ENCODE measurements around the gene MTHFD1L. TPM values are rescaled to one million over a fixed set of nuclear protein-coding genes. Genes with fewer than 3 reads are reported as not detected.

Gene MTHFD1L
- total and polyA plus RNA-seq, 2 donors (not counting 3 experiments of a cell fraction or from before 2014, with no cell fraction given) = 40.2 to 120 TPM

DNA sequence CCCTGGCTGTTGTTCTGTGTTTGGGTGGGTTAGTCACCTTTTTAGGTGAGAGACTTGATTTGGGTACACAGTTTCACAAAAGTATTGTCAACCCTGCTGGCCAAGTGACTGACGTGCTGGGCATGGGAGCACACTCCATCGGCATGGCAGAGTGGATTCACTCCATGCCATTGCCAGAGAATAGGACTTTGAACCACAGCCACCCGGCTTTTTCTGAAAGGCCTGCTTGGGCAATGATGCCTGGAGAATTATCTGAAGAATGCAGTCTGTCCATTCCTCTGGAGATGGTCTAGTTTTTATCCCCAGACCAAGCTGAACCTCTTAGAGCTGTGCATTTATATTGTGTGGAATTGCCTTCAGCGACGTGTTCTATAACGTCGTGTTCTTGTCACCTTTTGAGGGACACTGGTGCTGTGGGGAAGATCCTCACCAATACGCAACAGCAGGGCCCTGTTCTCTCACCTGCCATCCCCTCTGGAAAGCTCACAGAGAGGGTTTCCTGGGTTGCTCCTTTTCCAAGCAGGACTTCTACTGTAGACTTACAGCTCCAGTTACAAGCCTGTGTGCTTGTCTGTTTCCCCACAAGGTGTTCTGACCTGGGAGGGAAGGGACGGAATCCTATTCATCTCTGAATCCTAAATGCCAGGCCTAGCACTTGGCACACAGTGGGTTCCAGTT lies 190.9 kb downstream of the MTHFD1L start:
- CTCF ChIA-PET = interaction anchor here (2.5 to 4.7 kb wide), 2 partner anchors 42 to 268 kb away, joined by 7 to 24 read pairs; no protein-coding TSS in a partner anchor

More for the DNA sequence above, 190.9 kb downstream of the MTHFD1L start:
- Histone ChIP-seq H3K36me3 (ENCODE audit: control insufficient read depth in 2 of 2, extremely low read depth in 1 of 2, insufficient read depth in 2 of 2, low read length in 2 of 2) (peaks cover 3 to 15% of the 10 kb centered on the region in 2 experiments), H3K9ac (replicated peaks; ENCODE audit: extremely low read depth, insufficient read depth, low read length) (no peak overlapping the region), H4K20me1 (replicated peaks; ENCODE audit: control insufficient read depth, extremely low read depth, insufficient read depth, low read length) (no peaks in the 10 kb centered on the region), H3K4me3 (replicated peaks in 1 of 3; ENCODE audit: insufficient read depth in 1 of 3, low read depth in 1 of 3, low read length in 3 of 3) (no peak overlapping the region), H3K9me3 (replicated peaks; ENCODE audit: control insufficient read depth, insufficient read depth, low read length) (no peaks in the 10 kb centered on the region), H3K4me2 (ENCODE audit: insufficient read depth, low read length) (no peak overlapping the region), H2AFZ (ENCODE audit: low read depth, low read length) (no peak overlapping the region), H3K27ac (ENCODE audit: insufficient read depth, low read depth, low read length) (no peak overlapping the region), H3K4me1 (ENCODE audit: control insufficient read depth, extremely low read depth, insufficient read depth, low read length) (peaks cover 35% of the 10 kb centered on the region), H3K9me1 (replicated peaks; ENCODE audit: control insufficient read depth, extremely low read depth, insufficient read depth, low read length) (no peaks in the 10 kb centered on the region), H3K27me3 (ENCODE audit: control insufficient read depth in 2 of 2, insufficient read depth in 2 of 2, low read length in 2 of 2) (no peaks in the 10 kb centered on the region), H3K79me2 (ENCODE audit: control insufficient read depth, insufficient read depth, low read length) (peaks cover 4% of the 10 kb centered on the region)
- FAIRE-seq (no peak), DNase-seq (ENCODE audit: low read depth, low spot score) (no peak)
- intact Hi-C loops (cut with micrococcal nuclease) = no loop called here
- TF ChIP-seq JUN (IDR thresholded peaks at IDR 0.05; ENCODE audit: borderline replicate concordance, insufficient read depth, insufficient read length, low read depth) = no peak
- no peak for TF ChIP-seq FOS (IDR thresholded peaks at IDR 0.05; ENCODE audit: borderline replicate concordance, insufficient read depth, low read length)
- TF ChIP-seq POLR2AphosphoS5 (IDR thresholded peaks at IDR 0.05; ENCODE audit: insufficient read depth, low read depth, low read length) = no peak
- no peak for TF ChIP-seq GATA2 (IDR thresholded peaks at IDR 0.05; ENCODE audit: insufficient read depth, insufficient read length, low read depth, low read length)
- no peak for TF ChIP-seq EZH2 (IDR thresholded peaks at IDR 0.05; ENCODE audit: borderline replicate concordance, low read depth, low read length, severe bottlenecking)
- TF ChIP-seq, protein P1, sequence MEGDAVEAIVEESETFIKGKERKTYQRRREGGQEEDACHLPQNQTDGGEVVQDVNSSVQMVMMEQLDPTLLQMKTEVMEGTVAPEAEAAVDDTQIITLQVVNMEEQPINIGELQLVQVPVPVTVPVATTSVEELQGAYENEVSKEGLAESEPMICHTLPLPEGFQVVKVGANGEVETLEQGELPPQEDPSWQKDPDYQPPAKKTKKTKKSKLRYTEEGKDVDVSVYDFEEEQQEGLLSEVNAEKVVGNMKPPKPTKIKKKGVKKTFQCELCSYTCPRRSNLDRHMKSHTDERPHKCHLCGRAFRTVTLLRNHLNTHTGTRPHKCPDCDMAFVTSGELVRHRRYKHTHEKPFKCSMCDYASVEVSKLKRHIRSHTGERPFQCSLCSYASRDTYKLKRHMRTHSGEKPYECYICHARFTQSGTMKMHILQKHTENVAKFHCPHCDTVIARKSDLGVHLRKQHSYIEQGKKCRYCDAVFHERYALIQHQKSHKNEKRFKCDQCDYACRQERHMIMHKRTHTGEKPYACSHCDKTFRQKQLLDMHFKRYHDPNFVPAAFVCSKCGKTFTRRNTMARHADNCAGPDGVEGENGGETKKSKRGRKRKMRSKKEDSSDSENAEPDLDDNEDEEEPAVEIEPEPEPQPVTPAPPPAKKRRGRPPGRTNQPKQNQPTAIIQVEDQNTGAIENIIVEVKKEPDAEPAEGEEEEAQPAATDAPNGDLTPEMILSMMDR (IDR thresholded peaks at IDR 0.05; ENCODE audit: extremely low read depth in 1 of 2, insufficient read depth in 1 of 2, low read depth in 1 of 2, low read length in 2 of 2) = no peak
- TF ChIP-seq, protein P2, sequence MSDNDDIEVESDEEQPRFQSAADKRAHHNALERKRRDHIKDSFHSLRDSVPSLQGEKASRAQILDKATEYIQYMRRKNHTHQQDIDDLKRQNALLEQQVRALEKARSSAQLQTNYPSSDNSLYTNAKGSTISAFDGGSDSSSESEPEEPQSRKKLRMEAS (IDR thresholded peaks at IDR 0.05; ENCODE audit: insufficient read depth, insufficient read length) = no peak
- no peak for TF ChIP-seq POLR2A (IDR thresholded peaks at IDR 0.05; ENCODE audit: low read depth, low read length)
- TF ChIP-seq MYC (IDR thresholded peaks at IDR 0.05; ENCODE audit: low read depth, low read length) = no peak
- dilution Hi-C loops (cut with MboI; ENCODE audit: extremely low pct_ligation_motif_present, low sequenced_read_pairs) = no loop called here
- BruUV-seq (replicated peaks) = no TSS peak
- POLR2A ChIA-PET = no interaction called here
